ENCODE results near the gene P3H1. TPM values are rescaled to one million over a fixed set of nuclear protein-coding genes. Genes with fewer than 3 reads are reported as not detected.

Gene P3H1
- total and polyA plus RNA-seq, 2 of the 13 experiments (the other 11 are each of a cell fraction or from before 2014, with no cell fraction given): 64.6 to 120 TPM

DNA sequence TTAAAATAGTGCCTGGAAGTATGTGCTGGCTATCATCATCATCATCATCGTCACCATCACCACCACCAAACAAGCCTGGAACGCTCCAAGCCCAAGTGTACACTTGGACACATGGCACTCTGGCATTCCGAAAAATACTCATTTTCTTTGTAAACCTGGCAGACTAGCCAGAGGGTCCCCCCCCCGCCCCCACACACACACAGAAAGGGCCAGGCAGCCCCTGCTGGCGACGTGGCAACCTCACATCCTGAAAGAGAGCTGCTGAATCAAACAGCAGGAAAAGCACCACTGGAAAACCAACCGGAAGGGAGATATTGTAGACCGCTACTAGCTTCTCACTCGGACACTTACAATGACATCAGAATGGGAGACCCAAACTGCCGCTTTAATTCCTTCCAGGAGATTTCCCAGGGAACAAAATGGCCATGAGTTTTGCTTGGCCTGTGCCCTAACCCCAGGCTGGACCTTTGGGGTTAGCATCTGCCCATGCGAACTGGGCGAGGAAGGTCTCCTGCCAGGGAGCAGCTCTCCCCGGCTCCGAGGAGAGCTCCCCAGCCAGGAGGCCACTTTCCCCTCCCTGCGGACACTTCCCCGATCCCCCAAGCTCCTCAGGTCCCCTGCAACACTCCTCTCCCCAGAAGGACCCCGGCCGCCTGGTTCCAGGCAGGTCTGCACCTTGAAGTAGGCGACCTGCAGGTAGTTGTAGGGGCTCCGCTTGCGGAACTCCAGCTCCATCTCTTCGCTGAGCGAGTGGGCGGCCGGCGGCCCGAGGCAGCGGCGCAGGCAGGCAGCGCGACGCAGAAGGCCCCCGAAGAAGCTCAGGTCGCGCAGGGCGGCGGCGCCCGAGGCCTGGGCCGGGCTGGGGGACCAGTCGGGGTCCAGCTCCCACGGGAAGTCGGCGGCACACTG lies 742 bp downstream of the P3H1 start:
- Histone ChIP-seq H4K20me1 (ENCODE audit: insufficient read depth, low read length) (no peaks in the 10 kb centered on the region; the same call in 1 of the 2 replicates), H3K9me3 (ENCODE audit: low read length) (no peaks in the 10 kb centered on the region), H3K9ac (ENCODE audit: insufficient read depth, low read depth, low read length) (peak overlapping the region; percentile 93), H3K27ac (ENCODE audit: extremely low read length, insufficient read depth, low read length) (peak overlapping the region; percentile 67), H3K4me1 (ENCODE audit: insufficient read depth, low read length) (peaks cover 56% of the 10 kb centered on the region), H2AFZ (ENCODE audit: low read length) (no peak overlapping the region), H3K4me2 (ENCODE audit: low read depth, low read length) (peak overlapping the region; percentile 88), H3K4me3 (replicated peaks in 1 of 3; ENCODE audit: insufficient read depth in 1 of 3, low read depth in 2 of 3, low read length in 3 of 3) (peak overlapping the region; percentile 89 to 99 (median 95)), H3K27me3 (ENCODE audit: control insufficient read depth in 1 of 2, insufficient read depth in 2 of 2, low read length in 2 of 2) (peaks cover 0 to 4% of the 10 kb centered on the region in 2 experiments; a peak in 1 of 5 replicates), H3K36me3 (replicated peaks in 1 of 2; ENCODE audit: control insufficient read depth in 1 of 2, insufficient read depth in 2 of 2, low read length in 2 of 2) (peaks cover 0 to 15% of the 10 kb centered on the region in 2 experiments; a peak in 3 of 5 replicates), H3K79me2 (ENCODE audit: insufficient read depth, low read length) (peaks cover 63% of the 10 kb centered on the region)
- in situ Hi-C loops (cut with HindIII; ENCODE audit: extremely low pct_ligation_motif_present, low pct_unique_long_range_greater_than_20kb): no loop called here
- ATAC-seq: peak; percentile 64
- intact Hi-C loops (cut with micrococcal nuclease; ENCODE audit: unreplicated experiment): loop anchor here (2.0 to 5.0 kb wide), 2 partner anchors 51 to 81 kb away; partner anchors contain the start of genes ERMAP, SVBP and ZNF691
- ChIA-PET CTCF (ENCODE audit: low intra/inter-chr PET ratio, low total read pairs) (no interaction called here), POLR2A (interaction anchor here (0.6 to 2.8 kb wide), 25 partner anchors 9 to 552 kb away, joined by 3 to 33 read pairs (median 5); partner anchors contain the start of genes CLDN19, ERMAP, PPIH and SVBP)
- 0% methylated on average over 11 of the region's 44 CpGs for WGBS (ENCODE audit: low lambda C conversion rate)
- FAIRE-seq: peak; percentile 72
- TSS peak; percentile 72 for BruUV-seq (replicated peaks)
- DNase-seq (ENCODE audit: low spot score): peak; percentile 76
- no peak for TF ChIP-seq MLX (CRISPR knock-in tag; IDR thresholded peaks at IDR 0.05)
- TF ChIP-seq ZNF605 (CRISPR knock-in tag; IDR thresholded peaks at IDR 0.05): no peak
- no peak for TF ChIP-seq PAF1 (CRISPR knock-in tag; IDR thresholded peaks at IDR 0.05)
- TF ChIP-seq ATM (IDR thresholded peaks at IDR 0.05; ENCODE audit: borderline replicate concordance): no peak
- TF ChIP-seq, protein P1, sequence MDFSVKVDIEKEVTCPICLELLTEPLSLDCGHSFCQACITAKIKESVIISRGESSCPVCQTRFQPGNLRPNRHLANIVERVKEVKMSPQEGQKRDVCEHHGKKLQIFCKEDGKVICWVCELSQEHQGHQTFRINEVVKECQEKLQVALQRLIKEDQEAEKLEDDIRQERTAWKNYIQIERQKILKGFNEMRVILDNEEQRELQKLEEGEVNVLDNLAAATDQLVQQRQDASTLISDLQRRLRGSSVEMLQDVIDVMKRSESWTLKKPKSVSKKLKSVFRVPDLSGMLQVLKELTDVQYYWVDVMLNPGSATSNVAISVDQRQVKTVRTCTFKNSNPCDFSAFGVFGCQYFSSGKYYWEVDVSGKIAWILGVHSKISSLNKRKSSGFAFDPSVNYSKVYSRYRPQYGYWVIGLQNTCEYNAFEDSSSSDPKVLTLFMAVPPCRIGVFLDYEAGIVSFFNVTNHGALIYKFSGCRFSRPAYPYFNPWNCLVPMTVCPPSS (IDR thresholded peaks at IDR 0.05): no peak
- no peak for TF ChIP-seq SNRNP70 (IDR thresholded peaks at IDR 0.05; ENCODE audit: low read depth, low read length)
- TF ChIP-seq MBD4 (IDR thresholded peaks at IDR 0.05; ENCODE audit: borderline replicate concordance, low read length): no peak
- TF ChIP-seq, protein P2, sequence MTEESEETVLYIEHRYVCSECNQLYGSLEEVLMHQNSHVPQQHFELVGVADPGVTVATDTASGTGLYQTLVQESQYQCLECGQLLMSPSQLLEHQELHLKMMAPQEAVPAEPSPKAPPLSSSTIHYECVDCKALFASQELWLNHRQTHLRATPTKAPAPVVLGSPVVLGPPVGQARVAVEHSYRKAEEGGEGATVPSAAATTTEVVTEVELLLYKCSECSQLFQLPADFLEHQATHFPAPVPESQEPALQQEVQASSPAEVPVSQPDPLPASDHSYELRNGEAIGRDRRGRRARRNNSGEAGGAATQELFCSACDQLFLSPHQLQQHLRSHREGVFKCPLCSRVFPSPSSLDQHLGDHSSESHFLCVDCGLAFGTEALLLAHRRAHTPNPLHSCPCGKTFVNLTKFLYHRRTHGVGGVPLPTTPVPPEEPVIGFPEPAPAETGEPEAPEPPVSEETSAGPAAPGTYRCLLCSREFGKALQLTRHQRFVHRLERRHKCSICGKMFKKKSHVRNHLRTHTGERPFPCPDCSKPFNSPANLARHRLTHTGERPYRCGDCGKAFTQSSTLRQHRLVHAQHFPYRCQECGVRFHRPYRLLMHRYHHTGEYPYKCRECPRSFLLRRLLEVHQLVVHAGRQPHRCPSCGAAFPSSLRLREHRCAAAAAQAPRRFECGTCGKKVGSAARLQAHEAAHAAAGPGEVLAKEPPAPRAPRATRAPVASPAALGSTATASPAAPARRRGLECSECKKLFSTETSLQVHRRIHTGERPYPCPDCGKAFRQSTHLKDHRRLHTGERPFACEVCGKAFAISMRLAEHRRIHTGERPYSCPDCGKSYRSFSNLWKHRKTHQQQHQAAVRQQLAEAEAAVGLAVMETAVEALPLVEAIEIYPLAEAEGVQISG (CRISPR knock-in tag; IDR thresholded peaks at IDR 0.05): no peak
- TF ChIP-seq ZSCAN25 (CRISPR knock-in tag; IDR thresholded peaks at IDR 0.05): no peak; the same call in 1 of the 2 replicates
- TF ChIP-seq SATB2 (CRISPR knock-in tag; IDR thresholded peaks at IDR 0.05): no peak
- TF ChIP-seq ZNF567 (CRISPR knock-in tag; IDR thresholded peaks at IDR 0.05; ENCODE audit: borderline replicate concordance): 0 out of 2 replicates have a peak, but pooled peaks have one; percentile 65
- TF ChIP-seq, protein P3, sequence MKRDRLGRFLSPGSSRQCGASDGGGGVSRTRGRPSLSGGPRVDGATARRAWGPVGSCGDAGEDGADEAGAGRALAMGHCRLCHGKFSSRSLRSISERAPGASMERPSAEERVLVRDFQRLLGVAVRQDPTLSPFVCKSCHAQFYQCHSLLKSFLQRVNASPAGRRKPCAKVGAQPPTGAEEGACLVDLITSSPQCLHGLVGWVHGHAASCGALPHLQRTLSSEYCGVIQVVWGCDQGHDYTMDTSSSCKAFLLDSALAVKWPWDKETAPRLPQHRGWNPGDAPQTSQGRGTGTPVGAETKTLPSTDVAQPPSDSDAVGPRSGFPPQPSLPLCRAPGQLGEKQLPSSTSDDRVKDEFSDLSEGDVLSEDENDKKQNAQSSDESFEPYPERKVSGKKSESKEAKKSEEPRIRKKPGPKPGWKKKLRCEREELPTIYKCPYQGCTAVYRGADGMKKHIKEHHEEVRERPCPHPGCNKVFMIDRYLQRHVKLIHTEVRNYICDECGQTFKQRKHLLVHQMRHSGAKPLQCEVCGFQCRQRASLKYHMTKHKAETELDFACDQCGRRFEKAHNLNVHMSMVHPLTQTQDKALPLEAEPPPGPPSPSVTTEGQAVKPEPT (CRISPR knock-in tag; IDR thresholded peaks at IDR 0.05; ENCODE audit: low read depth): no peak
- TF ChIP-seq KLF9 (CRISPR knock-in tag; IDR thresholded peaks at IDR 0.05; ENCODE audit: low read depth): no peak
- TF ChIP-seq ZMYM2 (CRISPR knock-in tag; IDR thresholded peaks at IDR 0.05): no peak
- no peak for TF ChIP-seq ZBTB42 (CRISPR knock-in tag; IDR thresholded peaks at IDR 0.05)
- peak; percentile 78; the same call in 1 of the 2 replicates for TF ChIP-seq ZNF878 (CRISPR knock-in tag; IDR thresholded peaks at IDR 0.05)
- peak; percentile 43; the same call in 1 of the 2 replicates for TF ChIP-seq ZMYM4 (CRISPR knock-in tag; IDR thresholded peaks at IDR 0.05)

All from HepG2 (cell line).